ENCODE data around the gene ERN1.
A peak's percentile ranks its signal among the peaks of the same experiment; 100 is the strongest.

The ERN1 gene

DNA sequence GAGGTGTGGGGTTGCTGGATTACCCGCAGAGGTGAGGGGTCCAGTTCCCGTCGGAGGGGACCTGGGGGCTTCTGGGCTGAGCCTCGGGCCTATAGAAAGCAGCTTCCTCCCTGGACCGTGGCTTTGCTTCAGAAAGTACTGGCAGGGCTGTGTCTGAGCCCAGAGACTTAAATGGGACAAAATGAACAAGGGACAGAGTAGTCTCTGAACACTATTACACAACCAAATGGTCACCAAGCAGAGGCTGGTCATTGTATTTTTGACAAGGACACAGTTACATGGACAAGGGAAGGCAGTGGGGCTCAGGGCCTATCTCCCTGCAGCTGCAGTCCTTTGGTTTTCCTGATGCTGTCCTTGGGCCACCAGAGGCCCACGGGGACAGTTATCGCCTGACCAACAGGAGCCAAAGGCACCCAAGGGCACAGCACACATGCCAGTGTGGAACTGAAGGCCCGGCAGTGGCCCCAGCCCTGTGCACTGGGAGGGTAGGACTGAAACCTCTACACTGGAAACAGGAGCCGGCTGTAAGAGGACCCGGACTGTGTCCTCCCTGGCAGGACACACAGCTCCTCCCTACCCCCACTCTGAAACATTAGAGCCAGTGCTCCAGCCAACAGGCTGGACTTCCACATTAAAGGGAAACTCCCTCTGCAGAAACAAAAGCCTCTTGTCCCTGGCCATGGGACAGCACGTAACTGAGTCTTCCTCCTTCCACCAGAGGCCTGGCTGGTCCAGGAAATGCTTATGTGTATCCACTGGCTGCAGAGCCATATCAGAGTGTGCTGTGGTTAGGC lies 26.0 kb upstream of the ERN1 start:
- H3K9me3 ChIP-seq (ENCODE audit: low read length), result no peaks in the 10 kb centered on the region
- peaks cover 23% of the 10 kb centered on the region for H3K36me3 ChIP-seq (ENCODE audit: insufficient read depth, low read length)
- no peak overlapping the region for H3K4me3 ChIP-seq (ENCODE audit: low read depth in 1 of 2, low read length in 2 of 2)
- H3K27me3 ChIP-seq (ENCODE audit: control insufficient read depth in 1 of 2, insufficient read depth in 2 of 2, low read length in 2 of 2), result no peaks in the 10 kb centered on the region
- H3K9ac ChIP-seq (ENCODE audit: low read length), result no peak overlapping the region
- peaks cover 16% of the 10 kb centered on the region for H3K4me1 ChIP-seq (ENCODE audit: insufficient read depth, low read length)
- peak overlapping the region; percentile 16 for H3K27ac ChIP-seq (ENCODE audit: low read depth, low read length)

DNA sequence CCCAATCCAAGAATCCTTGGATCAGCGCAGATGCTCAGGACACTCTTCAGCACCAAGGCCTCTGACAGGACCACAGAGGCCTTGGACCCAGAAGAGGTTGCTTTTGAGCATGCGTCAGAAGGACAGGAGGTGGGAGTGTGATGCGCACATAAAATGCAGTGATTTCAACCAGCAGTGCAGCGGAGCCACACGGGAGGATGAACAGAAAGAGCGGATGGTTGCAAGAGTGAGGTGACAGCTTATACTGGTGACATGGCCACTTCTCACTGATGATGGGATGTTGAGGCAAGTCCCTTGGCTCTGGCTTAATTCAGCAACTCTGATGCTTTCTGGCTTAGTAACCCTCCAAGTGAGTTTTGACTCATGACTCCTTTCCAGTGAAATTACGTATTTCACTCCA lies 25.2 kb upstream of the ERN1 start:
- Histone ChIP-seq H3K27ac (ENCODE audit: low read depth, low read length) (no peak overlapping the region), H3K27me3 (ENCODE audit: control insufficient read depth in 1 of 2, insufficient read depth in 2 of 2, low read length in 2 of 2) (no peaks in the 10 kb centered on the region), H3K4me1 (ENCODE audit: insufficient read depth, low read length) (peaks cover 16% of the 10 kb centered on the region), H3K9me3 (ENCODE audit: low read length) (no peaks in the 10 kb centered on the region), H3K36me3 (ENCODE audit: insufficient read depth, low read length) (peaks cover 31% of the 10 kb centered on the region), H3K4me3 (ENCODE audit: low read depth in 1 of 2, low read length in 2 of 2) (no peak overlapping the region), H3K9ac (ENCODE audit: low read length) (no peak overlapping the region)

DNA sequence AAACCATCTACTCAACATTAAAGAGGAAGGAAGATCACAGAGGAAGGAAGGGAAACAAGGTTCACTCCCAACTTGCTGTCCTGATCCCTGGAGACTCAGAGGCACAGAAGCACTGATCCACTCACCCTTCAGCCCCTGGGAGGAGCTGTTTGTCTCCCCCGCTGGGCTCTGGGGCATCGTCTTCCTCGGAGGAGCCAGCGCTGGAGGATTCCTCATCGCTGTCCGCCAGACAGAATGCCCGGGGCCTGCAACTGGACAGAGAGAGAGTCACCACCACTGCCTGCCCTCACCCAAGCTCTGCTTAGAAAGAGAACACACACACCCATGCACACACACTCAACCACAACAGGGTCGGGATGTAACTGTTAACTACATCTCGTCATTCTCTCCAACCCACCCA lies 24.8 kb upstream of the ERN1 start:
- Histone ChIP-seq H3K27ac (ENCODE audit: low read depth, low read length) (no peak overlapping the region), H3K36me3 (ENCODE audit: insufficient read depth, low read length) (peaks cover 32% of the 10 kb centered on the region), H3K4me3 (ENCODE audit: low read depth in 1 of 2, low read length in 2 of 2) (no peak overlapping the region), H3K9me3 (ENCODE audit: low read length) (no peaks in the 10 kb centered on the region), H3K4me1 (ENCODE audit: insufficient read depth, low read length) (peaks cover 16% of the 10 kb centered on the region), H3K9ac (ENCODE audit: low read length) (no peak overlapping the region), H3K27me3 (ENCODE audit: control insufficient read depth in 1 of 2, insufficient read depth in 2 of 2, low read length in 2 of 2) (no peaks in the 10 kb centered on the region)

DNA sequence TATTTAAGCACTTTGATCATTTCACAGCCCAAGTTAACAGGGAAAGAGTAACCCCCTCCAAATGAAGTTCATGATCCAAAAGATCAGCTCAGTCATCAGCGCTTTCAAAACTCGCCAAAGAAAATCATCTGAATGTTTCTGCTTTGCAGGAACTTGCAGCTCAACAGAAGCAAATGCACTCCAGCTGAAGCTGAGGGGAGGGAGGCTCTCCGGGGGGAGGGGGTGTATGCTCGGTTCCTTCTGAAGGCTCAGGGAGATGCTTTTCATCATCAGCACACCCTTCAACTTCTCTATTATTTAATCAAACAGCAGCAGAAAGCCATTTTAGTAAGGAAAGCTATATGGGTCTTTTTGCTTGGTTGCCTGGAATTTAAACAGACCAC lies 24.4 kb upstream of the ERN1 start:
- no peaks in the 10 kb centered on the region for H3K27me3 ChIP-seq (ENCODE audit: control insufficient read depth in 1 of 2, insufficient read depth in 2 of 2, low read length in 2 of 2)
- no peaks in the 10 kb centered on the region for H3K9me3 ChIP-seq (ENCODE audit: low read length)
- peaks cover 16% of the 10 kb centered on the region for H3K4me1 ChIP-seq (ENCODE audit: insufficient read depth, low read length)
- peaks cover 32% of the 10 kb centered on the region for H3K36me3 ChIP-seq (ENCODE audit: insufficient read depth, low read length)
- no peak overlapping the region for H3K27ac ChIP-seq (ENCODE audit: low read depth, low read length)
- no peak overlapping the region for H3K9ac ChIP-seq (ENCODE audit: low read length)
- no peak overlapping the region for H3K4me3 ChIP-seq (ENCODE audit: low read depth in 1 of 2, low read length in 2 of 2)

DNA sequence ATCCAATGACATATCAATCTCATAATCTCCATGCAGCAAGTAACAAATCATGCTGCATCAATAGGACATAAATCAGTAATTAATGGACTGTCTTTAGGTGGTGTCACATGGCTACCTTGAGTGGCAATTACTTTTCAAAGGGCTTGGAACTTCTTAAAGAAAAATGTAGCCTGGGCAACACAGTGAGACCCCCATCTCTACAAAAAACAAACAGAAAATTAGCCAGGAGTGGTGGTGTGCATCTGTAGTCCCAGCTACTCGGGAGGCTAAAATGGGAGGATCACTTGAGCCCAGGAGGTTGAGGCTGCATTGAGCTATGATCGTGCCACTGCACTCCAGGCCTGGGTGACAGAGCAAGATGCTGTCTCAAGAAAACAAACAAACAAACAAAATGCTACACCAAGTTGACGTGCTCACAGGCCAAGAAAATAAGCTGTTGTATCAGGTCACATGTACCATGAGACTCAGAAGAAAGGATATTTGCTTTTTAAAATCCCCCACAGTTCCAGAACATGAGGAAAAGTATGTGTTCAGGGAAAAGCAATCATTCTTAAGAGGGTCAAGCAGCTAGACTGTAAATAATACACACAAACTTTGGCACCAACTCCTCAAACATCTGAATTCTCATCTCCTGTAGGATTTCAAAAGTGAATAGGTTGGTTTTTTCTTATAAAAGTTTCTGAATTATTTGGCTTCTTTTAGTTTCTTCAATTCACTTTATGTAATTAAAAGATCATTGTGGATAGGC lies 23.8 kb upstream of the ERN1 start:
- no peaks in the 10 kb centered on the region for H3K27me3 ChIP-seq (ENCODE audit: control insufficient read depth in 1 of 2, insufficient read depth in 2 of 2, low read length in 2 of 2)
- H3K36me3 ChIP-seq (ENCODE audit: insufficient read depth, low read length), result peaks cover 34% of the 10 kb centered on the region
- H3K27ac ChIP-seq (ENCODE audit: low read depth, low read length), result no peak overlapping the region
- H3K9me3 ChIP-seq (ENCODE audit: low read length), result no peaks in the 10 kb centered on the region
- H3K4me3 ChIP-seq (ENCODE audit: low read depth in 1 of 2, low read length in 2 of 2), result no peak overlapping the region
- peaks cover 16% of the 10 kb centered on the region for H3K4me1 ChIP-seq (ENCODE audit: insufficient read depth, low read length)
- H3K9ac ChIP-seq (ENCODE audit: low read length), result no peak overlapping the region

DNA sequence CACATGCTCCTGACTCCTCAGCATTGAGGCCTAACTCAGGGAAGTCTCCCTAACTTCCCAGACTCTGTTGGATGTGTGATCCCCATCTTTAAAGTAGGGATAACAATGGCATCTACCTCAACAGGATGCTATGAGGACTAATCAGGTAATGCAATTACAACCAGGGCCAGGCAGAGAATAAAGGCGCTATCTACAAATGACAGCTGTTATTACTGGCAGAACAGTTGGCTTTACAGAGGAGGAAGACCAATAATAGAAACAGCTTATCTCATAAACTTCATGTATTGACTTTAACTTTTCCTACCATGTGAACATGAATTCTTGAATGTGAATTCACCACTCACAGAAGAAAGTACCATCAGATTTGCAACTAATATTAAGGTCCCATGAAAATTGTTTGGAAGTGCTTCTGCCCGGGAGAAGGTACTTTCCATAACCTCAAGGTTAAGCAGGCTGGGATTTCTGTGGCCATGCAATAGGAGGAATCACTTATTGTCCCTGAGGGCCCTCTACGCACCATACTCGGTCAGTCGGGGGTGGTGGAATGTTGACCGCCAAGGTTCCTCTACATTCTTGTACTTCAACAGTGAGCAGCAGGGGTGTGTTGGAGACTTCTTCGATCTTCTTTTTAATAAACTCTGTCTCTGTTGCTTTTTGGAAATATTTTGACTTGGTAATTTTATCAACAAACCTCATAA lies 22.6 kb upstream of the ERN1 start:
- Histone ChIP-seq H3K36me3 (ENCODE audit: insufficient read depth, low read length) (peaks cover 43% of the 10 kb centered on the region), H3K4me1 (ENCODE audit: insufficient read depth, low read length) (peaks cover 21% of the 10 kb centered on the region), H3K9ac (ENCODE audit: low read length) (no peak overlapping the region), H3K9me3 (ENCODE audit: low read length) (no peaks in the 10 kb centered on the region), H3K27ac (ENCODE audit: low read depth, low read length) (no peak overlapping the region), H3K27me3 (ENCODE audit: control insufficient read depth in 1 of 2, insufficient read depth in 2 of 2, low read length in 2 of 2) (no peaks in the 10 kb centered on the region), H3K4me3 (ENCODE audit: low read depth in 1 of 2, low read length in 2 of 2) (no peak overlapping the region)

GRCh38 chr17:64151016-64151368 lies 21.0 kb upstream of the ERN1 start:
- no peak overlapping the region for H3K9ac ChIP-seq (ENCODE audit: low read length)
- no peak overlapping the region for H3K27ac ChIP-seq (ENCODE audit: low read depth, low read length)
- peaks cover 43% of the 10 kb centered on the region for H3K36me3 ChIP-seq (ENCODE audit: insufficient read depth, low read length)
- H3K27me3 ChIP-seq (ENCODE audit: control insufficient read depth in 1 of 2, insufficient read depth in 2 of 2, low read length in 2 of 2), result no peaks in the 10 kb centered on the region
- no peak overlapping the region for H3K4me3 ChIP-seq (ENCODE audit: low read depth in 1 of 2, low read length in 2 of 2)
- no peaks in the 10 kb centered on the region for H3K9me3 ChIP-seq (ENCODE audit: low read length)
- H3K4me1 ChIP-seq (ENCODE audit: insufficient read depth, low read length), result peaks cover 21% of the 10 kb centered on the region

DNA sequence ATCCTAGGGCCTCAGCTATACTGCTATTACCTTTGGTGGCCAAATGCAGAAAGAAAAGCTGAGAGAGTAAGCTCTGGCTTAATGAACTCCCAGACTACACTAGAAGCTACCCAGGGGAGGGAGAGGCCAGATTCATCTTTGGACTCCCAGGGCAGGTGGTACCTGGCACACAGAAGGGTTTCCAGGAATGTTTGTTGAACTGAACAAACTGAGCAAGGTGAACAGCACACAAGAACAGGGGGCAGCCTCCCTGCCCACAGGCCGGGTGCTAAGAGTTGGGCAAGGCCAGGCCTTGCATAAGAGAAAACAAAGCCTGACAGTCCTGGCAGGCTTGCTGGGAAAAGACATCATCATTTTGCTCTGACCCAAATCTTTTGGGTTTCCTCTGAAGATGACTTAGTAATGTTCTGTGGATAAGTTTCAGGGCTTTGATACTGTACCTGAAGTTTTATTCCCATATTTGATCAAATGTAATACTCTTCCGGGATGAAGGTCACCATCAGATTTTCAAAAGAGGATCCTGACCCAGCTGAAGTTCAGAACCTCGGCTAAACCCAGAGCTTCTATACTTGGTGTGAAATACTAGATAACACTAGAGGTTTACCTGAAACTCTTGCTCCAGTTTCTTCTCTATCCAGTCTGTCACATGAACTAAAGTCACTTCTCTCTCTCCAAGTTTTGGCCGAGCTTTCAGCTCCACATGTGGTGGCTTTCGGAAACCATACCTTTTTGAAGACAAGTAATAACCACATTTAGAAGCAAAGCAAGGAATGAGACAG lies 20.5 kb upstream of the ERN1 start:
- Histone ChIP-seq H3K4me1 (ENCODE audit: insufficient read depth, low read length) (peaks cover 15% of the 10 kb centered on the region), H3K36me3 (ENCODE audit: insufficient read depth, low read length) (peaks cover 43% of the 10 kb centered on the region), H3K27ac (ENCODE audit: low read depth, low read length) (no peak overlapping the region), H3K9ac (ENCODE audit: low read length) (no peak overlapping the region), H3K4me3 (ENCODE audit: low read depth in 1 of 2, low read length in 2 of 2) (no peak overlapping the region), H3K27me3 (ENCODE audit: control insufficient read depth in 1 of 2, insufficient read depth in 2 of 2, low read length in 2 of 2) (no peaks in the 10 kb centered on the region), H3K9me3 (ENCODE audit: low read length) (no peaks in the 10 kb centered on the region)

- no peak overlapping the region for H3K9ac ChIP-seq (ENCODE audit: low read length)
- no peaks in the 10 kb centered on the region for H3K9me3 ChIP-seq (ENCODE audit: low read length)
- H3K27me3 ChIP-seq (ENCODE audit: control insufficient read depth in 1 of 2, insufficient read depth in 2 of 2, low read length in 2 of 2), result no peaks in the 10 kb centered on the region
- peaks cover 40% of the 10 kb centered on the region for H3K36me3 ChIP-seq (ENCODE audit: insufficient read depth, low read length)
- no peak overlapping the region for H3K27ac ChIP-seq (ENCODE audit: low read depth, low read length)
- H3K4me1 ChIP-seq (ENCODE audit: insufficient read depth, low read length), result peaks cover 17% of the 10 kb centered on the region
- no peak overlapping the region for H3K4me3 ChIP-seq (ENCODE audit: low read depth in 1 of 2, low read length in 2 of 2)
Measured at GRCh38 chr17:64149196-64149595, 19.3 kb upstream of the ERN1 start.

DNA sequence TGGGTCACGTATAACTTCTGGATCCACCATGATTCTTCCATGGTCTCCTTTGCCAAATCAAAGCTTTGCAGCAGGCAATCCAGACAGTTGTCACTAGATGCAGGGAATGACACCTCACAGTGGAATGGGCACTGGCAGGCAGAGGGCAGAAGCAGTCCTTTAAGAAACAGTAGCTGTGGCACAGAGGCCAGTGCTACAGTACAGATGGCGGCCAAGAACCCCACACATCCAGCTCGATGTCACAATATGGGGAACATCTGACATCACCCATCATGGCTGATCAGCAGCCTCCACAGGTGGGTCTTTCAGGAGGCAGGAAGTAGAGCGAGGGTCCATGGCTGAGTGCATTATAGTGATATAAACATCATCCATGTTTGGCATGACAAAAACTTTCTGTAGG lies 18.8 kb upstream of the ERN1 start:
- no peaks in the 10 kb centered on the region for H3K27me3 ChIP-seq (ENCODE audit: control insufficient read depth in 1 of 2, insufficient read depth in 2 of 2, low read length in 2 of 2)
- H3K27ac ChIP-seq (ENCODE audit: low read depth, low read length), result no peak overlapping the region
- H3K9me3 ChIP-seq (ENCODE audit: low read length), result no peaks in the 10 kb centered on the region
- H3K9ac ChIP-seq (ENCODE audit: low read length), result no peak overlapping the region
- H3K36me3 ChIP-seq (ENCODE audit: insufficient read depth, low read length), result peaks cover 37% of the 10 kb centered on the region
- no peak overlapping the region for H3K4me3 ChIP-seq (ENCODE audit: low read depth in 1 of 2, low read length in 2 of 2)
- peaks cover 17% of the 10 kb centered on the region for H3K4me1 ChIP-seq (ENCODE audit: insufficient read depth, low read length)

GRCh38 chr17:64148017-64148631 lies 18.2 kb upstream of the ERN1 start:
- Histone ChIP-seq H3K27ac (ENCODE audit: low read depth, low read length) (peak overlapping the region; percentile 97), H3K36me3 (ENCODE audit: insufficient read depth, low read length) (peaks cover 31% of the 10 kb centered on the region), H3K27me3 (ENCODE audit: control insufficient read depth in 1 of 2, insufficient read depth in 2 of 2, low read length in 2 of 2) (no peaks in the 10 kb centered on the region), H3K4me1 (ENCODE audit: insufficient read depth, low read length) (peaks cover 17% of the 10 kb centered on the region), H3K4me3 (ENCODE audit: low read depth in 1 of 2, low read length in 2 of 2) (no peak overlapping the region), H3K9me3 (ENCODE audit: low read length) (no peaks in the 10 kb centered on the region), H3K9ac (ENCODE audit: low read length) (no peak overlapping the region)

All from muscle layer of colon (tissue), 2 donors.